Measurements from ENCODE around the gene AVPR1B.

Gene AVPR1B

GRCh38 chr1:206127336-206127735, 10.1 kb upstream of the AVPR1B start:
- in situ Hi-C loops (cut with HindIII; ENCODE audit: low pct_ligation_motif_present, low sequenced_read_pairs), result no loop called here
- Histone ChIP-seq H3K27me3 (replicated peaks) (no peaks in the 10 kb centered on the region), H3K27ac (no peak overlapping the region), H3K36me3 (replicated peaks) (no peaks in the 10 kb centered on the region), H3K4me3 (ENCODE audit: low read depth, low read length) (no peak overlapping the region)
- TF ChIP-seq, protein P1, sequence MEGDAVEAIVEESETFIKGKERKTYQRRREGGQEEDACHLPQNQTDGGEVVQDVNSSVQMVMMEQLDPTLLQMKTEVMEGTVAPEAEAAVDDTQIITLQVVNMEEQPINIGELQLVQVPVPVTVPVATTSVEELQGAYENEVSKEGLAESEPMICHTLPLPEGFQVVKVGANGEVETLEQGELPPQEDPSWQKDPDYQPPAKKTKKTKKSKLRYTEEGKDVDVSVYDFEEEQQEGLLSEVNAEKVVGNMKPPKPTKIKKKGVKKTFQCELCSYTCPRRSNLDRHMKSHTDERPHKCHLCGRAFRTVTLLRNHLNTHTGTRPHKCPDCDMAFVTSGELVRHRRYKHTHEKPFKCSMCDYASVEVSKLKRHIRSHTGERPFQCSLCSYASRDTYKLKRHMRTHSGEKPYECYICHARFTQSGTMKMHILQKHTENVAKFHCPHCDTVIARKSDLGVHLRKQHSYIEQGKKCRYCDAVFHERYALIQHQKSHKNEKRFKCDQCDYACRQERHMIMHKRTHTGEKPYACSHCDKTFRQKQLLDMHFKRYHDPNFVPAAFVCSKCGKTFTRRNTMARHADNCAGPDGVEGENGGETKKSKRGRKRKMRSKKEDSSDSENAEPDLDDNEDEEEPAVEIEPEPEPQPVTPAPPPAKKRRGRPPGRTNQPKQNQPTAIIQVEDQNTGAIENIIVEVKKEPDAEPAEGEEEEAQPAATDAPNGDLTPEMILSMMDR (IDR thresholded peaks at IDR 0.05; ENCODE audit: low read depth, low read length, missing control alignments), result no peak
- no peak for DNase-seq

DNA sequence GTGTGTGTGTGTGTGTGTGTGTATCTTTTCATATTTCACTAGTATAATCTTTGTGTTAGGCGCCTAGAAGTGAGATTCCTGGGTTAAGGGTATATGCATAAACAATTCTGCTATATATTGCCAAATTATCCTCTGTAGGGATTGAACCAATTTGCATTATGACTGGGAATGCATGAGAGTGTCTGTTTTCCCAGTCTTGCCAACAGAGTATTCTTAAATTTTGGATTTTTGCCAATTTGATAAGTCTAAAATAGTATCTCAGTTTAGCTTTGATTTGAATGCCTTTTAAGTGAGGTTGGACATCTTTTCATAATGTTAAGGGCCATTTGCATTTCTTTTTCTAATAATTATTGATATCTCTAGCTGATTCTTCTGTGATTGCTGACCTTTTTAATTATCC, 8.2 kb upstream of the AVPR1B start:
- no peaks in the 10 kb centered on the region for H3K36me3 ChIP-seq (replicated peaks)
- H3K4me3 ChIP-seq (ENCODE audit: low read depth, low read length), result no peak overlapping the region
- no peak overlapping the region for H3K27ac ChIP-seq
- TF ChIP-seq, protein P1 (IDR thresholded peaks at IDR 0.05; ENCODE audit: low read depth, low read length, missing control alignments), result no peak
- in situ Hi-C loops (cut with HindIII; ENCODE audit: low pct_ligation_motif_present, low sequenced_read_pairs), result no loop called here
- H3K27me3 ChIP-seq (replicated peaks), result no peaks in the 10 kb centered on the region
- DNase-seq, result no peak

DNA sequence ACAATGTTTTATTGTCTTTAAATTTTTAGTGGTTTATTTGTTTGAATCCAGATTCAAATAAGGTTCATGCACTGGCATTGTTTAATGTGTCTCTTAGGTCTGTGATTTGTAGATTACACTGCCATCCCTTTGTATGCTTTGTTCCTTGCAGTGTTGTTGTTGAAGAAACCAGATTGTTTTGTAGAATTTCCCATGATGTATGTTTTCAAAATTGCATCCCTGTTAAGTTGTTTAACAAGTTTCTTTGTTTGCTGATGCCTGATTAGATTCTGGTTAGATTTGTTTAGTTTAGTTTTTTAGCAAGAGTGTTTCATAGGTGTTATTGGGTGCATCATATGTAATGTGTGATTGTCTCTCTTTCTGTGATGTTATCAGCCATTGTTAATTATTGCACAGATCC, 5.5 kb upstream of the AVPR1B start:
- in situ Hi-C loops (cut with HindIII; ENCODE audit: low pct_ligation_motif_present, low sequenced_read_pairs), result loop anchor here (25.0 kb wide), 3 partner anchors 135 to 335 kb away; partner anchors contain the start of gene RAB29
- H3K4me3 ChIP-seq (ENCODE audit: low read depth, low read length), result no peak overlapping the region
- peaks cover 6% of the 10 kb centered on the region for H3K27me3 ChIP-seq (replicated peaks)
- H3K27ac ChIP-seq, result no peak overlapping the region
- TF ChIP-seq, protein P1 (IDR thresholded peaks at IDR 0.05; ENCODE audit: low read depth, low read length, missing control alignments), result no peak
- no peak for DNase-seq
- H3K36me3 ChIP-seq (replicated peaks), result no peaks in the 10 kb centered on the region

DNA sequence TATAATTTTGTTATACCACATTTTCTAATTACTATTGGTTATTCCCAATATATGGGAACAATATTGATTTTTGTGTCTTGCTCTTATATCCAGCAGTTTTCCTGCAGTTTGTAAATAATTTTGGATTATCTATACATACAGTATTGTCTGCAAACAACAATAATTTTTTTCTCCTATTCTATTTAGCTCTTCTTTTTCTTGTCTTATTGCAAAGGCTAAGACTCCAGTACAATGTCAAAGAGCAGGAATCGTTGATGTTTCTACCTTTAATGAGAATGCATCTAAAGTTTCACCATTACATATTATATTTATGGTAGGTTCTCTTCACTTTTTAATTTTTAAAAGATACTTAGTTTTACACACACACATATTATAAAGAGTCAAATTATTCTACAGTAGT, 4.1 kb upstream of the AVPR1B start:
- peaks cover 16% of the 10 kb centered on the region for H3K27me3 ChIP-seq (replicated peaks)
- in situ Hi-C loops (cut with HindIII; ENCODE audit: low pct_ligation_motif_present, low sequenced_read_pairs), result loop anchor here (25.0 kb wide), 3 partner anchors 134 to 334 kb away; partner anchors contain the start of gene RAB29
- H3K27ac ChIP-seq, result no peak overlapping the region
- DNase-seq, result no peak
- H3K4me3 ChIP-seq (ENCODE audit: low read depth, low read length), result no peak overlapping the region
- TF ChIP-seq, protein P1 (IDR thresholded peaks at IDR 0.05; ENCODE audit: low read depth, low read length, missing control alignments), result no peak
- no peaks in the 10 kb centered on the region for H3K36me3 ChIP-seq (replicated peaks)

GRCh38 chr1:206120406-206120805, 3.2 kb upstream of the AVPR1B start:
- no peak for DNase-seq
- Histone ChIP-seq H3K36me3 (replicated peaks) (no peaks in the 10 kb centered on the region), H3K27me3 (replicated peaks) (peaks cover 16% of the 10 kb centered on the region), H3K27ac (no peak overlapping the region), H3K4me3 (ENCODE audit: low read depth, low read length) (no peak overlapping the region)
- TF ChIP-seq, protein P1 (IDR thresholded peaks at IDR 0.05; ENCODE audit: low read depth, low read length, missing control alignments), result no peak
- in situ Hi-C loops (cut with HindIII; ENCODE audit: low pct_ligation_motif_present, low sequenced_read_pairs), result loop anchor here (25.0 kb wide), 3 partner anchors 133 to 333 kb away; partner anchors contain the start of gene RAB29

DNA sequence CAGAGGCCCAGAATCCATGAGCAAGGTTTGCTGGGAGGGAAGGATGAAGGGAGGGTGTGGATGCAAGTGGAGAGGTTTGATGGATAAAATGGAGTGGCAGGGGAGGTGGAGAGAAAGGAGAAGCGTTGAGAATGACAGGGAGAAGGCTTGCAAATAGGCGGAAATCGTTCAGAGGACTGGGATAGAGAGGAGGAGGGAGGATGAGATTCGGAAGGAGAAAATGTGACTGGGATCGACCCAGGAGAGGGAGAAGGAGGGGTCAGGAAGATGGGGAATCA, 376 bp downstream of the AVPR1B start:
- TF ChIP-seq, protein P1 (IDR thresholded peaks at IDR 0.05; ENCODE audit: low read depth, low read length, missing control alignments), result no peak
- H3K27ac ChIP-seq, result no peak overlapping the region
- H3K4me3 ChIP-seq (ENCODE audit: low read depth, low read length), result no peak overlapping the region
- no peaks in the 10 kb centered on the region for H3K36me3 ChIP-seq (replicated peaks)
- in situ Hi-C loops (cut with HindIII; ENCODE audit: low pct_ligation_motif_present, low sequenced_read_pairs), result loop anchor here (25.0 kb wide), 3 partner anchors 130 to 330 kb away; partner anchors contain the start of gene RAB29
- peaks cover 16% of the 10 kb centered on the region for H3K27me3 ChIP-seq (replicated peaks)
- no peak for DNase-seq

All from brain microvascular endothelial cell (primary cell).